OCI-LY3 (cell line): Measurements from ENCODE around the gene GPR160.

ENCODE experiments used
- H2AFZ ChIP-seq: fragments of 200-600, 300-600 bp; shearing (Covaris generic); 2 replicates; pipeline ENCODE4 v1.6.0; 2014; ENCODE audit warnings: antibody characterized with exemption, low read depth, low read length
- H3K27ac ChIP-seq: fragments of 200-600, 300-600 bp; sonication (generic); 2 replicates; pipeline ENCODE4 v1.5.1; 2014; ENCODE audit warnings: mild to moderate bottlenecking, low read length, moderate library complexity, mixed read lengths
- H3K27me3 ChIP-seq: fragments of 200-600, 300-600 bp; sonication (generic); 2 replicates; pipeline ENCODE4 v1.6.1; 2014; ENCODE audit warnings: low read depth, low read length, mixed read lengths
- H3K36me3 ChIP-seq: fragments of 200-600, 300-600 bp; sonication (generic); replicated peaks from 2 replicates; pipeline ENCODE3; 2014; ENCODE audit warnings: low read depth, low read length, mixed read lengths
- H3K4me1 ChIP-seq: fragments of 300-600, 200-600 bp; sonication (generic); 2 replicates; pipeline ENCODE4 v1.6.1; 2014; ENCODE audit warnings: low read length, mixed read lengths
- H3K4me2 ChIP-seq: fragments of 200-600, 300-600 bp; sonication (generic); 2 replicates; pipeline ENCODE4 v1.6.1; 2014; ENCODE audit warnings: low read length, mixed read lengths
- H3K4me3 ChIP-seq: fragments of 300-600, 200-600 bp; sonication (generic); 2 replicates; pipeline ENCODE4 v1.5.1; 2014; ENCODE audit warnings: antibody characterized with exemption, mild to moderate bottlenecking, low read length, moderate library complexity
- H3K79me2 ChIP-seq: fragments of 300-600, 200-600 bp; shearing (Covaris generic); 2 replicates; pipeline ENCODE4 v1.6.1; 2014; ENCODE audit warnings: mild to moderate bottlenecking, low read length, mixed read lengths
- H3K9ac ChIP-seq: fragments of 300-600, 200-600 bp; shearing (Covaris generic); 2 replicates; pipeline ENCODE4 v1.6.0; 2014; ENCODE audit warnings: mild to moderate bottlenecking, low read length, moderate library complexity
- H3K9me3 ChIP-seq: fragments of 200-600, 300-600 bp; shearing (Covaris generic); 2 replicates; pipeline ENCODE4 v1.6.1; 2014; ENCODE audit warnings: low read length, mixed read lengths; ENCODE audit not compliant: insufficient read depth
- H4K20me1 ChIP-seq: fragments of 200-600, 300-600 bp; sonication (generic); 2 replicates; pipeline ENCODE4 v1.6.1; 2016; ENCODE audit warnings: low read length, mixed read lengths; ENCODE audit not compliant: insufficient read depth
- EZH2phosphoT487 ChIP-seq: fragments of 200-600 bp; shearing (Covaris generic); IDR thresholded peaks from 2 replicates; pipeline ENCODE4 v1.6.1; 2018; ENCODE audit warnings: antibody characterized with exemption, mixed run types, low read depth
- TF ChIP-seq, protein P1 (sequence below): fragments of 200-600, 300-600 bp; sonication (generic); IDR thresholded peaks from 2 replicates; pipeline ENCODE4 v1.5.1; 2014; ENCODE audit warnings: antibody characterized with exemption, low read length, low read depth

Gene GPR160

DNA sequence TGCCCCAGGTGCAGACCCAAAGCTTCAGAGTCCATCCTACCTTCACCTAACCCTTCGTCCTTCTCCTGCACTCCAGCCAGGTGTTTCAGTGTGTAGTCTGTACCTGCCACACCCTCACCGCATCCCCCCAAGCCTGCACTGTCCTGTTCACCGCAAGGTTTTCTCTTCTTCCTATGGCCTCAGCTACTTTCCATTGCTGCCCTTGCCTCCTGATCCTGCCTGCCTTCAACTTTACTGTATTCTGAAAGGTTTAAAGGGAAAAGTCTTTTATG lies 9.3 kb downstream of the GPR160 start:
- Histone ChIP-seq H3K9me3 (0 out of 2 replicates have a peak, but pooled peaks cover under 1% of the 10 kb centered on the region), H3K4me2 (no peak overlapping the region), H2AFZ (no peak overlapping the region), H3K27me3 (peaks cover 69% of the 10 kb centered on the region), H3K36me3 (no peaks in the 10 kb centered on the region), H3K27ac (no peak overlapping the region), H3K4me3 (no peak overlapping the region), H3K79me2 (no peaks in the 10 kb centered on the region), H4K20me1 (peaks cover 4% of the 10 kb centered on the region; the same call in 1 of the 2 replicates), H3K4me1 (peaks cover 46% of the 10 kb centered on the region), H3K9ac (no peak overlapping the region)
- no peak for TF ChIP-seq EZH2phosphoT487
- TF ChIP-seq, protein P1, sequence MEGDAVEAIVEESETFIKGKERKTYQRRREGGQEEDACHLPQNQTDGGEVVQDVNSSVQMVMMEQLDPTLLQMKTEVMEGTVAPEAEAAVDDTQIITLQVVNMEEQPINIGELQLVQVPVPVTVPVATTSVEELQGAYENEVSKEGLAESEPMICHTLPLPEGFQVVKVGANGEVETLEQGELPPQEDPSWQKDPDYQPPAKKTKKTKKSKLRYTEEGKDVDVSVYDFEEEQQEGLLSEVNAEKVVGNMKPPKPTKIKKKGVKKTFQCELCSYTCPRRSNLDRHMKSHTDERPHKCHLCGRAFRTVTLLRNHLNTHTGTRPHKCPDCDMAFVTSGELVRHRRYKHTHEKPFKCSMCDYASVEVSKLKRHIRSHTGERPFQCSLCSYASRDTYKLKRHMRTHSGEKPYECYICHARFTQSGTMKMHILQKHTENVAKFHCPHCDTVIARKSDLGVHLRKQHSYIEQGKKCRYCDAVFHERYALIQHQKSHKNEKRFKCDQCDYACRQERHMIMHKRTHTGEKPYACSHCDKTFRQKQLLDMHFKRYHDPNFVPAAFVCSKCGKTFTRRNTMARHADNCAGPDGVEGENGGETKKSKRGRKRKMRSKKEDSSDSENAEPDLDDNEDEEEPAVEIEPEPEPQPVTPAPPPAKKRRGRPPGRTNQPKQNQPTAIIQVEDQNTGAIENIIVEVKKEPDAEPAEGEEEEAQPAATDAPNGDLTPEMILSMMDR, result no peak

DNA sequence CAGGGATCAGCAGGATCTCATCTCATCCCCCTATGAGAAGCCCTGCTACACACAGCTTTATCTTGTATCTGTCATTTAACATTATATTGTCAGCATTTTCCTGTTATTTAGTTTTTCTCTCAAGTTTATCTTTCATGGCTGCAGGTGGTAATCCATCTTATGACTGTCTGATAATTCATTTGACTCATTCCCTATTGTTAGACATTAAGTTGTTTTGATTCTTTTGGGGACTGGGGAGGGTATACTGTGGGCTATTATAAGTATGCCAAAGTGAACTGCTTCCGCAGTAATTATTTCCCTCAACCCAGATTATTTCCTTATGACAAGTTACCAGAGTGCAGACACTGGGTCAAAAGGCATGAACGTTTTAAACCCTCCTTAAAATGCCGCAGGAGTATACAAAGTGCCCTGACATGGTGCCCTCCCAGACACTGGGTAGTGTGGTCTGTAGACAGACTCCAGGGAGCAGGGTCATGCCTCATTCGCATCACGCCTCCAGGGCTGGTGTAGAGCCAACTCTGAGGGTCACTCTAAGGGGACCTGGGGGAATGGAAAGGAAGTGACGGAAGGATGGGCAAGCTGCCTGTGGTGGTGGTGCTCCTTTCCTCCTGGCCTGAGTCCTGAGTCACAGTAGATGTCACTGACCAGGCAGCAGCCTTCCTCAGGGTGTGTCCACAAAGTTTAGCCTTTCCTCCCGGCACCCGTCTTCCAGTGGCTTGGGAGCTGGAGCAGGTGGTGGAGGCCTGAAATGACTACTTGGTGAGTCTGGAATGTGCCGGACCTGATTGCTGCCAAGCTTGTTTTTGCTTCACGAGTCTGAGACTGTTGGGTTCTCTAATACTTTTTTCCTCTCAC lies 11.6 kb downstream of the GPR160 start:
- peaks cover 30% of the 10 kb centered on the region for H3K4me1 ChIP-seq
- no peak overlapping the region for H3K9ac ChIP-seq
- peaks cover 4% of the 10 kb centered on the region; the same call in 1 of the 2 replicates for H4K20me1 ChIP-seq
- H3K4me2 ChIP-seq, result no peak overlapping the region; the same call in 1 of the 2 replicates
- peaks cover 80% of the 10 kb centered on the region for H3K27me3 ChIP-seq
- no peaks in the 10 kb centered on the region for H3K79me2 ChIP-seq
- H2AFZ ChIP-seq, result no peak overlapping the region
- TF ChIP-seq, protein P1, result no peak
- no peak for TF ChIP-seq EZH2phosphoT487
- no peaks in the 10 kb centered on the region for H3K36me3 ChIP-seq
- H3K4me3 ChIP-seq, result no peak overlapping the region
- no peak overlapping the region for H3K27ac ChIP-seq
- H3K9me3 ChIP-seq, result 0 out of 2 replicates have a peak, but pooled peaks cover 6% of the 10 kb centered on the region

DNA sequence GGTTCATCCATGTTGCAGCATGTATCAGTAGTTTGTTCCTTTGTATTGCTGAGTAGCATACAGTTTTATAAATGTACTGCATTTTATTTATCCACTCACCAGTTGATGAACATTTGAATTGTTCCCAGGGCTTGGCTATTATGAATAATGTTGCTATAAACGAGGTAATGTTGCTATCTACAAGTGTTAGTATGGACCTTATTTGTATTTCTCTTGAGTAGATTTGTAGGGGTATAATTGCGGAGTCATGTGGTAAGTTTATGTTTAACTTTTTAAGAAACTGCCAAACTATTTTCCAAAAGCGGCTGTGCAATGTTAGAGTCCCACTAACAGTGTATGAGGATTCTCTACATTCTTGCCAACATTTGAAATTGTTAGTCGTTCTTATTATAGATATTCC lies 13.0 kb downstream of the GPR160 start:
- Histone ChIP-seq H3K9me3 (0 out of 2 replicates have a peak, but pooled peaks cover 6% of the 10 kb centered on the region), H3K27ac (no peak overlapping the region), H3K36me3 (no peaks in the 10 kb centered on the region), H3K4me2 (no peak overlapping the region), H3K4me3 (no peak overlapping the region), H2AFZ (no peak overlapping the region), H4K20me1 (peaks cover 7% of the 10 kb centered on the region; the same call in 1 of the 2 replicates), H3K9ac (no peak overlapping the region), H3K4me1 (peaks cover 30% of the 10 kb centered on the region), H3K79me2 (no peaks in the 10 kb centered on the region), H3K27me3 (peaks cover 80% of the 10 kb centered on the region)
- no peak for TF ChIP-seq EZH2phosphoT487
- TF ChIP-seq, protein P1, result no peak

DNA sequence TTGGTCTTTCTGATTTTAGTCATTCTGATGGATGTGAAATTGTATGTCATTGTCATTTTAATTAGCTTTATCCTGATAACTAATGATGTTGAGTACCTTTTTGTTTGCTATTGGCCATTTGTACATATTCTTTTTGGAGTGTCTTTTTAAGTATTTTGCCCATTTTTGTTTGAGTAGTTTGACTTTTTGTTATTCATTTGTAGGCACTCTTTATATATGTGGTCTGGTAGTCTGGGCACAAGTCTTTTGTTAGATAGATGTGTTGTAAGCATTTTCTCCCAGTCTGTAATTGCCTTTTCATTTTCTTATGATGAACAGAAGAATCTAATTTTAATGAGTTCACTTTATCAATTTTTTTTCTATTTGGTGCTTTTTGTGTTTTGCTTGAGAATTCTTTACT lies 14.6 kb downstream of the GPR160 start:
- no peak overlapping the region for H3K27ac ChIP-seq
- no peak overlapping the region for H3K9ac ChIP-seq
- no peaks in the 10 kb centered on the region for H3K36me3 ChIP-seq
- TF ChIP-seq EZH2phosphoT487, result no peak
- TF ChIP-seq, protein P1, result no peak
- H3K4me2 ChIP-seq, result no peak overlapping the region
- peaks cover 77% of the 10 kb centered on the region for H3K27me3 ChIP-seq
- H2AFZ ChIP-seq, result no peak overlapping the region
- peaks cover 14% of the 10 kb centered on the region; the same call in 1 of the 2 replicates for H4K20me1 ChIP-seq
- H3K4me1 ChIP-seq, result peaks cover 36% of the 10 kb centered on the region
- H3K9me3 ChIP-seq, result 0 out of 2 replicates have a peak, but pooled peaks cover 6% of the 10 kb centered on the region
- H3K79me2 ChIP-seq, result no peaks in the 10 kb centered on the region
- no peak overlapping the region for H3K4me3 ChIP-seq
